A549 (cell line): ENCODE data around the gene SDF2L1.

ENCODE experiments used
- CTCF ChIP-seq: fragments of >200 bp; sonication (Bioruptor Twin); formaldehyde crosslinking; IDR thresholded peaks from 3 replicates; pipeline ENCODE4 v1.5.1; 2016
- MAFK ChIP-seq: fragments of 450-650 bp; IDR thresholded peaks from 2 replicates; pipeline ENCODE4 v1.6.1; 2014; ENCODE audit not compliant: partially characterized antibody
- NPAS2 ChIP-seq: fragments of 250-450 bp; sonication (Bioruptor Pico); IDR thresholded peaks from 2 replicates; pipeline ENCODE4 v1.8.0; 2022; ENCODE audit warnings: mild to moderate bottlenecking, moderate library complexity, borderline replicate concordance

GRCh38 chr22:21657360-21658032 is 15.4 kb downstream of the SDF2L1 start:
- no peak for TF ChIP-seq CTCF
- no peak for TF ChIP-seq NPAS2 (CRISPR knock-in tag)
- no peak for TF ChIP-seq MAFK
